Endothelial cell of umbilical vein (primary cell): Measurements from ENCODE around the gene TIGD7. TPM values are rescaled to one million over a fixed set of nuclear protein-coding genes. Genes with fewer than 3 reads are reported as not detected.

Experiments
- BruUV-seq: library from RNA; stranded (reverse); fragments of 400-500 nt; replicated peaks from 2 replicates; lab custom pipeline; 2021; lab: Mats Ljungman, UMichigan
- CTCF ChIA-PET: fragments of 300-600, 350-600 bp; sonication (Branson Sonifier 250); formaldehyde crosslinking; loops from one replicate; lab custom pipeline; 2021; ENCODE audit warnings: antibody characterized with exemption, inconsistent platforms; lab: Charles Lee
- POLR2A ChIA-PET: fragments of 300-600, 350-600 bp; sonication (Branson Sonifier 250); formaldehyde crosslinking; loops from one replicate; lab custom pipeline; 2021; ENCODE audit warnings: antibody characterized with exemption, inconsistent platforms; lab: Charles Lee
- DNase-seq: peaks from one replicate; pipeline ENCODE4 v3.0.0-alpha.2; 2011; ENCODE audit warnings: low read depth, low spot score
- FAIRE-seq: peaks from 2 replicates; lab custom pipeline; 2011; peaks lifted over from hg19 to GRCh38; lab: Jason Lieb, UNC
- H2AFZ ChIP-seq: 2 replicates; pipeline ENCODE4 v1.6.0; 2012; ENCODE audit warnings: low read depth, low read length, control low read depth, inconsistent platforms
- H3K27ac ChIP-seq: 2 replicates; pipeline ENCODE4 v1.5.1; 2011; ENCODE audit warnings: low read depth, mild to moderate bottlenecking, control low read depth, low read length, moderate library complexity; ENCODE audit not compliant: insufficient read depth
- H3K27me3 ChIP-seq, 2 experiments: 2 replicates each; pipeline versions ENCODE4 v1.6.0 to v1.6.1; 2011; ENCODE audit warnings: low read length in 2 of 2, mixed read lengths in 1 of 2; ENCODE audit not compliant: control insufficient read depth in 2 of 2, insufficient read depth in 2 of 2
- H3K36me3 ChIP-seq, 2 experiments: 2 replicates in 1 of 2; 3 replicates in 1 of 2; pipeline ENCODE4 v1.5.1; 2011; ENCODE audit warnings: low read length in 2 of 2, mild to moderate bottlenecking in 1 of 2, moderate library complexity in 1 of 2; ENCODE audit not compliant: control insufficient read depth in 2 of 2, insufficient read depth in 2 of 2; ENCODE audit errors: extremely low read depth in 1 of 2
- H3K4me1 ChIP-seq: 3 replicates; pipeline ENCODE4 v1.5.1; 2011; ENCODE audit warnings: mild to moderate bottlenecking, low read length; ENCODE audit not compliant: control insufficient read depth, insufficient read depth; ENCODE audit errors: extremely low read depth
- H3K4me2 ChIP-seq: 2 replicates; pipeline ENCODE4 v1.6.1; 2011; ENCODE audit warnings: low read length, control low read depth, mixed read lengths; ENCODE audit not compliant: insufficient read depth
- H3K4me3 ChIP-seq, 3 experiments: fragments of 200-600 bp in 1 of 3; sonication (generic), shearing (Covaris generic) in 1 of 3; replicated peaks in 1 of 3; 2 replicates each; pipeline ENCODE4 v1.5.1; 2011 to 2016; ENCODE audit warnings: control low read depth in 3 of 3, low read length in 3 of 3, mild to moderate bottlenecking in 2 of 3, inconsistent platforms in 1 of 3, low read depth in 1 of 3, moderate library complexity in 1 of 3; ENCODE audit not compliant: insufficient read depth in 1 of 3
- H3K79me2 ChIP-seq: 2 replicates; pipeline ENCODE4 v1.6.0; 2012; ENCODE audit warnings: low read length, inconsistent platforms; ENCODE audit not compliant: control insufficient read depth, insufficient read depth
- H3K9ac ChIP-seq: replicated peaks from 2 replicates; pipeline ENCODE3; 2011; ENCODE audit warnings: low read length, control low read depth; ENCODE audit not compliant: insufficient read depth; ENCODE audit errors: extremely low read depth
- H3K9me1 ChIP-seq: replicated peaks from 3 replicates; pipeline ENCODE4 v1.6.0; 2011; ENCODE audit warnings: mild to moderate bottlenecking, low read length; ENCODE audit not compliant: control insufficient read depth, insufficient read depth; ENCODE audit errors: extremely low read depth
- H3K9me3 ChIP-seq: replicated peaks from 2 replicates; pipeline ENCODE4 v1.5.1; 2012; ENCODE audit warnings: low read length, inconsistent platforms; ENCODE audit not compliant: control insufficient read depth, insufficient read depth
- H4K20me1 ChIP-seq: replicated peaks from 2 replicates; pipeline ENCODE3; 2011; ENCODE audit warnings: mild to moderate bottlenecking, low read length; ENCODE audit not compliant: control insufficient read depth, insufficient read depth; ENCODE audit errors: extremely low read depth
- CTCF ChIP-seq, 2 donors: IDR thresholded peaks; 1 replicate in 1 of 2; 2 replicates in 1 of 2; pipeline ENCODE4 v1.5.1; 2011; ENCODE audit warnings: low read length in 2 of 2, mild to moderate bottlenecking in 2 of 2, moderate library complexity in 2 of 2, control low read depth in 1 of 2, inconsistent platforms in 1 of 2, low read depth in 1 of 2; ENCODE audit not compliant: insufficient read depth in 1 of 2; ENCODE audit errors: extremely low read depth in 1 of 2
- EZH2 ChIP-seq: IDR thresholded peaks from 2 replicates; pipeline ENCODE4 v1.6.1; 2012; ENCODE audit warnings: borderline replicate concordance, low read depth, mild to moderate bottlenecking, moderate library complexity, low read length, inconsistent platforms; ENCODE audit not compliant: severe bottlenecking
- FOS ChIP-seq: IDR thresholded peaks from 2 replicates; pipeline ENCODE4 v1.6.1; 2011; ENCODE audit warnings: mild to moderate bottlenecking, low read length, moderate library complexity, borderline replicate concordance; ENCODE audit not compliant: insufficient read depth
- GATA2 ChIP-seq: IDR thresholded peaks from 2 replicates; pipeline ENCODE4 v1.7.0; 2011; ENCODE audit warnings: low read depth, mild to moderate bottlenecking, moderate library complexity, mixed read lengths, low read length; ENCODE audit not compliant: insufficient read length, insufficient read depth
- JUN ChIP-seq: IDR thresholded peaks from 2 replicates; pipeline ENCODE4 v1.6.1; 2011; ENCODE audit warnings: borderline replicate concordance, low read depth; ENCODE audit not compliant: insufficient read length, insufficient read depth
- MAX ChIP-seq: IDR thresholded peaks from 2 replicates; pipeline ENCODE4 v1.6.1; 2011; ENCODE audit not compliant: insufficient read depth, insufficient read length
- MYC ChIP-seq: IDR thresholded peaks from one replicate; pipeline ENCODE4 v1.6.1; 2011; ENCODE audit warnings: mild to moderate bottlenecking, low read depth, low read length
- POLR2A ChIP-seq: IDR thresholded peaks from 2 replicates; pipeline ENCODE4 v1.6.1; 2012; ENCODE audit warnings: low read depth, mild to moderate bottlenecking, control low read depth, low read length
- POLR2AphosphoS5 ChIP-seq: IDR thresholded peaks from 2 replicates; pipeline ENCODE4 v1.6.1; 2012; ENCODE audit warnings: low read depth, mild to moderate bottlenecking, control low read depth, low read length, moderate library complexity; ENCODE audit not compliant: insufficient read depth
- dilution Hi-C: fragments of 300-500 bp; cut with MboI; formaldehyde crosslinking; loops from one replicate; pipeline ENCODE4 v1.15.0; 2019; ENCODE audit warnings: low sequenced_read_pairs; ENCODE audit not compliant: extremely low pct_ligation_motif_present
- intact Hi-C: fragments of 100-400 bp; cut with micrococcal nuclease; formaldehyde crosslinking; loops from one replicate; pipeline ENCODE4 v1.10.0; 2022
- polyA plus RNA-seq, 4 experiments: library from polyadenylated mRNA; depleted of rRNA in 3 of 4; stranded (reverse) in 3 of 4; unstranded in 1 of 4; fragments of >200 nt; gene quantifications; 2 replicates each; pipeline versions ENCODE4 v1.2.1 to v1.2.3, GENCODE V29; 2011 to 2012; ENCODE audit warnings: missing spikeins in 1 of 4
- total RNA-seq: library from RNA; stranded (reverse); gene quantifications from 2 replicates; pipeline ENCODE4 v1.2.3, GENCODE V29; 2021

TIGD7 gene
- total and polyA plus RNA-seq, 2 donors (not counting 3 experiments of a cell fraction or from before 2014, with no cell fraction given): 1.1 to 3.5 TPM

- Histone ChIP-seq H3K9ac (no peak overlapping the region), H3K4me2 (no peak overlapping the region), H3K79me2 (no peaks in the 10 kb centered on the region), H3K27ac (no peak overlapping the region), H2AFZ (no peak overlapping the region), H3K36me3 (no peaks in the 10 kb centered on the region), H3K4me1 (no peaks in the 10 kb centered on the region), H3K9me3 (no peaks in the 10 kb centered on the region), H4K20me1 (no peaks in the 10 kb centered on the region), H3K27me3 (peaks cover 0 to 7% of the 10 kb centered on the region in 2 experiments), H3K4me3 (no peak overlapping the region), H3K9me1 (no peaks in the 10 kb centered on the region)
- intact Hi-C loops (no loop called here), dilution Hi-C loops (no loop called here)
- no TSS peak for BruUV-seq
- TF ChIP-seq MAX (no peak), JUN (no peak), MYC (no peak), POLR2A (no peak), GATA2 (no peak), FOS (no peak), POLR2AphosphoS5 (no peak), CTCF (IDR thresholded peaks at IDR 0.05; ENCODE audit: extremely low read depth in 1 of 2, insufficient read depth in 1 of 2, low read depth in 1 of 2, low read length in 2 of 2) (no peak), EZH2 (no peak)
- no peak for DNase-seq
- ChIA-PET POLR2A (no interaction called here), CTCF (no interaction called here)
- no peak for FAIRE-seq
These were observed 22.3 kb upstream of the TIGD7 start for GRCh38 chr16:3327514-3327913.
